MV-4-11 (cell line): ENCODE measurements around the gene PRR35.
A peak's percentile ranks its signal among the peaks of the same experiment; 100 is the strongest.

Experiments
- DNase-seq: peaks from one replicate; lab custom pipeline; 2025; lab: John Stamatoyannopoulos, UW

The PRR35 gene

DNA sequence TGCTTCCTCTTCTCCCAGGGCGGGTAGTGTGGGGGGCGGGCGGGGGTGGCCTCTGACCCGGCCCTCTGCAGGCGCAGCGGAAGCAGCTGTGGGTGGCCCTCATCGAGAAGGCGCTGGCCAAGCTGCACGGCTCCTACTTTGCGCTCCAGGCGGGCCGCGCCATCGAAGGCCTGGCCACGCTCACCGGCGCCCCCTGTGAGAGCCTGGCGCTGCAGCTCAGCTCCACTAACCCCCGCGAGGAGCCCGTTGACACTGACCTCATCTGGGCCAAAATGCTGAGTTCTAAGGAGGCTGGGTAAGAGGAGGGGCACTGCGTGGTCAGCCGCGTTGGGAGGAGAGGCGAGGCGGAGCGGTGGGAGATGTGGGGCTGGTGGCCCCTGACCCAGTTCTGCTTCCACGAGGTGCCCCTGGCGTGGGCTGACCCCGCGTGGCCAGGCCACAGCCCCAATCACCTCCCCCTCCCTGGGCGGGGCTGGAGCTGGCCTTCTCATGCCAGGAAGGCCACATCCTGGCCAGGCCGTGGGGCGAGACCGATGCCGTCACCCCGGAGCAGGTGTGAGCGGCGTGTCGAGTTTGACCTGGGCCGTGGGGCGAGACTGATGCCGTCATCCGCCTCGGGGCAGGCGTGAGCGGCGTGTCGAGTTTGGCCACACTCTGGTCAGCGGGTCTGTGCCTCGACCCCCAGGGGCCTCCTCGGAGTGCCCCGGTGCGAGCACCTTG lies 10.5 kb upstream of the PRR35 start:
- DNase-seq: no peak

DNA sequence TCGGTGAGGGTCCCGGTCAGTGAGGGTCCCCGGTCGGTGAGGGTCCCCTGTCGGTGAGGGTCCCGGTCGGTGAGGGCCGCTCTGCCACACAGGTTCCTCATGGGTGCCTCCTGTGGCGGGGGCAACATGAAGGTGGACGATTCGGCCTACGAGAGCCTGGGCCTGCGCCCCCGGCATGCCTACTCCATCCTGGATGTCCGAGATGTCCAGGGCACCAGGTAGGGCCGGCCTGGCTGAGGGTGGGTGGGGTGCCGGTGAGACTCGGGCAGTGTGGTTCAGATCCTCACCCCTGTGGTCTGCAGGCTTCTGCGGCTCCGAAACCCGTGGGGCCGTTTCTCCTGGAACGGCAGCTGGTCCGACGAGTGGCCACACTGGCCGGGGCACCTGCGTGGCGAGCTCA lies 9.0 kb upstream of the PRR35 start:
- DNase-seq: no peak

DNA sequence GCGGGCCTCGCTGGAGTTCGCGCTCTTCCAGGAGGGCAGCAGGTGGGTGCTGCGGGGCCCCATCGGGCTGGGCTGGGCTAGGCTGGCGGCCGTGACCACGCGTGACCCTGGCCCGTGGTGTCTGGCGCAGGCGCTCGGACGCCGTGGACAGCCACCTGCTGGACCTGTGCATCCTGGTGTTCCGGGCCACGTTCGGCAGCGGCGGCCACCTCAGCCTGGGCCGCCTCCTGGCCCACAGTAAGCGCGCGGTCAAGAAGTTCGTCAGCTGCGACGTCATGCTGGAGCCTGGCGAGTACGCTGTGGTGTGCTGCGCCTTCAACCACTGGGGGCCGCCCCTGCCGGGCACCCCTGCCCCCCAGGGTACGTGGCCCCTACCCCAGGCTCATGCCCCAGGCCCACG lies 8.0 kb upstream of the PRR35 start:
- DNase-seq: no peak

DNA sequence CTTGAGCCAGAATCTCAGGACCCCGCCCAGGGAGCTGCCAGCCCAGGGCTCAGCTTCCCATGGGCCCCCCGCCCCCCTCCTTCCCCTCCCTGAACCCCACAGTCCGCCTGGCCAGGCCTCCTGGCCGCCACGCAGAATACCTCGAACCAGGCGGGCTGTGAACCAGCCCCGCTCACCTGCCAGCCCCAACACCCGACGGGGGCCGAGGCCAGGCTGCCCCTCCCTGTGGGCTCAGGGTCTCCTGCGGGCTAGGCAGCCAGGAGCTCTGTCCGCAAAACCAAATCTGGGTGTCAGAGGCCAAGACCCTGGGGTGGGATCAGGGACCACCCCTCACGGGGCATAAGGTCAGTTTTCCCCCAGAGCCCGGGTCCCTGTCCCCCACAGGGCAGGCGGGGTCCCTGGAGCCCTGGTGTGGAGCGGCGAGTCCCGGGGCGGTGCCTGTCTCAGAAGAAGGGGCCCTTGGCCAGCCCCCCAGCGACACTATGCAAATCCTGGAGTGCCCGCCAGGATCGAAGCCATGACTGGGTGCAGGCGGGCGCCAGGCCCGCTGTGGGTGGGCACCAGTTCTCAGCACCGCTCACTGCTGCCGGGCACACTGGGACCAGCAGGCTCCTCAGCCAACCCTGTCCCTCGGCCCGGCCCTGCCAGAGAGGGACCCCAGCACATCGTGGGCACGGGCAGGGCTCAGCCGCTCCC lies 6.4 kb upstream of the PRR35 start:
- no peak for DNase-seq

DNA sequence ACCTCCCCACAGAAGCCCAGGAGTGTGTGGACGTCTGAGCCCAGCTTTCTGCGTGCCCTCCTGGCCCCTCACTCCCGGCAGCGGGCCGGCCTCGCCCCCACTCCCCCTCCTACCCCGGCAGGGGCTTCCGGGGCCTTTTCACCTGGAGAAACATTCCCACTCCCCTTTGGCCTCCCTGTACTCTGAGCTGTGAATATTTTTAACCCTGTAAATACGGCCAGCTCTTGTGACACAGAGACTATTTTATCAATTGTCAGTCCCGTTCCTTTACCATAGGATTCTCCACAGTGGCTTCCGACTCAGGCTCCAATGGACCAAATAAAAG lies 5.9 kb upstream of the PRR35 start:
- DNase-seq: no peak

DNA sequence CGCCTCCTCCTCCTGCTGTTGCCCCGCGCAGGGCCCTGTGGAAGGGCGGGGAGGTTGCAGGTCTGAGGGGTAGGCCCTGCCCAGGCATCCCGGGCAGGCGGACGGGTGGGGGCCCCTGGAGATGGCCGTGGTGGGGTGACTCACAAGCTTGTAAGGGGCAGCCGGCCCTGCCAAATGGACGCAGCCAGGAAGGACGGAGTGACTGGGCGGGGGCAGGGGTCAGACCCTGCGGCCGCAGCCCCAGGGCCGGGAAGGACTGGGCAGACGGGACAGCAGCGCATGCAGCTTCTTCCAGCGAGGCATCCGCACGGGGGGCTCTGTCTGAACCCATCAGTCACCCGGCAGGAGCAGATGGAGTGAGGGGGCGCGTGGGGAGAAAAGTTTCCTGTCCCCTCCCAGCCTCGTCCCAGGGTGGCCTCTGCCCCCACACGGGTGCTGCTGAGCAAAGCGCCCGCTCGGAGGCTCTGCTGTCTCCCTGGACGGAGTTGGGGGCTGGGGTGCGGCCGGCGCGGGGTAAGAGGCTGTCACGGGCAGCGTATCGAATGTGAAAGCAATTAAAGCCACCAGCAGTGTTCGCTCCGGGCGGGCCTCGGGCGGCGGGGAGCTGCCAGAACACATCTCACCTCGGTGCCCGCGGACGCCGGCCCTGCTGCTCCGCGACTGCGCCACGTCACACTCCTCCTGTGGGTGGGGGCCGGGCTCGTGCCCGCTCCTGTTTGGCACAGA lies 5.4 kb upstream of the PRR35 start:
- peak; percentile 17 for DNase-seq

DNA sequence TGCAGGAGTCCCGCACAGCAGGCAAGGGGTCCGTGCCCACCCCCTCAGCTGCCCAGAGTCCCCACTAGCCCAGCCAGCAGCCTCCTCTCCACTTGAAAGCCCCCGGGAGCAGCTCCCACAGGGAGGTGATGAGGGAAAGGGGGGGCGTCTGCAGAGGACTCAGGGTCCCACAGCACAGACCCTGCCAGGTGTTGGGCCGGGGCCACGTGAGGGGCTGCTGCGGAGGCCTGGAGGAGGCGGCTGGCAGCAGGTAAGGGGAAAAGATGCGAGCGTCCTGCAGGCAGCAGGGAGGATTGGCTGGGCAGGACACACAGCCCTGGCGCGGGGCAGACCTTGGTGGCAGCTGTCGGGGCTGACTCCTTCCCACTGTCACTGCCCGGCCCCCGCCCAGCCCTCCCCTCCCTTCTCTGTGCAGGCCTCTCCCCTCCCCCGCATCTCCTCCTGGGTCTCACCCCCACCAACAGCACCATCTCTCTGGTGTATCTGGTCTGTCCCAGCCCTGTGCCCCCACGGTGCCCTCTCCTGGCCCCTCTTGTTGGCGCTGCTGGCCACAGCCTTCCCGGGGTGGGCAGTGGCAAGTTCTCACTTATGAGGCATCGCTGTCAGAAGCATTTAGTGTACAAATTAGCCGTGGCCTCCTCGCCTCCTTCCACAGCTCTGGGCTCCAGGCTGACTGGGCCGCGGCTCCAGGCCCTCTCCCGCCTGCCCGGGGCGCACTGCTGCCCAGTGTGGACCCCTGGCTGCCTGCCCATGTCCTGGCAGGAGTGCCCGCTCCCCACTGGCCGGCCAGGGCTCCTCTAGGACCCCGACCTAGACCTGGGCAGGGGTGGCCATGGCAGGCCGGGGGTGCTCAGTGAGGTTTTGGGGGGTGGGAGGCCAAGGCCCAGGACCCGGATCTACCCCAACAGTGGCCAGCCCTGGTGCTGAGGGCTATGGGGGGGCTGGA lies 4.4 kb upstream of the PRR35 start:
- no peak for DNase-seq

DNA sequence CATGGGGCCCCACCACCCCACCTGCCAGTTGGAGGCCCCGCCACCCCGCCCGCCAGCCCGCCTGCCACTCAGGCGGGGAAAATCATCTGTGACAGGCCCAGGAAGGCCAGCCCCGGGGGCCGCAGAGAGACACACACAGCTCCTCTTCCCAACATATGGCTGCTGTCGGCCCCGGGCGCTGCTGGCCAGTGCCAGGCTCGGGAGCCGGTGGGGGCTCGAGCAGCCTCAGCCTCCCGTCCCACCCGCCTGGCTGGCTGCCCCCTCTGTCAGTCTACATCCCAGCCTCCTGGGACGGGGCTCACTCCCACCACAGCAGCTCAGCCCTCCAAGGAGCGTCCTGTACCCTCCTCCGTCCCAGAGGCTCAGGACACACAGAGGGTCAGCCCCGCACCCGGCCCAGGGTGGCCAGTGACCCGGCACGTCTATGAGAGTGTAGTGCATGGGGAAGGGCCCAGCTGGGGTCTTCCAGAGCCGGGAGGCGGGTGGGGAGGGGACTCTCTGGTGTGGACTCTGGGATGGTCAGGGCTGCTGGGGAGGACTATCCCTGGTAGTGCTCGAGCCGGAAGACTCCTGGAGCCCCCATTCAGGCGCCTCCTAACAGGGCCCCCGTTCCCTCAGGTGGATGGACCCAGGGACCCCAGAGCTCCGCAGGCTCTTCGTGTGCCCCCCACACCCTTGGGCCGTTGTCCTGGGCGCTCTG lies 3.6 kb upstream of the PRR35 start:
- no peak for DNase-seq

DNA sequence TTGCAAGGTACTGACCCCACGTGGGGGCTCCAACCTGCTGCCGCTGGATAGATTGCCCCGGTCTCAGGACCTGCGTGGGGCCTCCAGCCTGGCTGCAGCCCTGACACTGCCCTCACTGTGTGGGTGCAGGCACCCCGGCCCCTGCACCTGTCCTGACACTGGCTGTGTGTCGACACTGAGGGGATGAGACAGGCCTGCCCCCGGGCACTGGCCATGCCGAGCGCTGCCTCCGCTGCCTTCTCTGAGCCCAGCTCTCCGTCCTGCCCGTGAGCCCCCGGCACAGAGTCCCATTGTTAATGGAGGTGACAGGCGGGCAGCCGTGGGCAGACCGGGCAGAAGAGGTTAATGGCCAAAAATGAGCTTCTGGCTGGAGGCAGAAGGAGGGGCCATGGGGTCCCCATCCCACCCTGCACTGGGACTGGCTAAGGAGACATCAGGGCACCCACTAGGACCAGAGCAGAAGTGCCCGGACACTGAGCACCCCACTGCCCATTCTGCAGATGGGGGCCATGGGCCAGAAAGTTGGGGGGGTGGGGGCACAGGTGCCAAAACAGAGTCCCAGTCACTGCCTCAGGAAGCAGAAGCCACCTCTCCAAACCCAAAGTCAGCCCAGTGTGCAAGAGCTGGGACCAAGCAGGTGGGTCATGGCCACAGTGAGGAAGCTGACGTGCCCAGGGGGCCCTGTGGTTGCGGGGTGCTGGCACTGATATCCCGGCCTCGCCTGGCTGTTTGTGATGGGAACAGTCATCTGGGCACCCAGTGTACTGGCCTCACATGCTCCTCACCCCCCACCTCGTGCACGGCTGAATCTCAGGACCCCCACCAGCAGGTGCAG lies 2.5 kb upstream of the PRR35 start:
- no peak for DNase-seq

DNA sequence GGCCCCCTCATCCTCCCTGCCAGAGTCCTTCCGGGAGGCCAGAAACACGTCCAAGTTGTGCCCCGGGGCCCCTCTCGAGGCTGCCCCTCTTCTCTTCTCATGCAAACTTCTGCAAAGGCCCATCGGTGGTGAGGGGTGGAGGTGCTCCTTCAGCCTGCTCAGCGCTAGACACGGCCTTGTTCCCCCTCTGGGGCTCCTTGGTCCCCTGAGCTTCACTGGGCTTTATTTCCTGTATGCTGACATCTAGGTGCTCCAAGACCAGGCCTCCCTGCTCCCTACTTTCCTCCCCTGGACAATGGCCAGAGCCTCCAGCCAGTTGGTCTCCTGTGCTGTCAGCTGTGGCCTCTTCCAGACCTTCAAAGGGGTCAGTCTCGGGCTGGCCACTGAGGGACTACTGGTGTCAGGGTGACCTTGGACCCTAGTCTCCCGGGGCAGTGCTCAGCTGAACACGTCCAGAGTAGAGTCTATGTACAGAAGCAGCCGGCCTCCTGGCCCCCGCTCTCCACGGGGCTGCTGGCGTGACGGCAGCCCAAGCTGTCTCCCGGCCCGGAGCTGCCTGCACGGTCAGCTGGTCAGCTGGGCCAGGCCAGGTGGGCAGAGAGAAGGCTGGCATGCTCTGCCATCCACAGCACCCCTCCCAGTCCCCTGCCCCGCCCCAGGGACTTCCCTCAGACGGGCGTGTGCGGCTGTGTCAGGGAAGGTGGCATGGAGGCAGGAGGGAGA lies 1.7 kb upstream of the PRR35 start:
- DNase-seq: no peak

DNA sequence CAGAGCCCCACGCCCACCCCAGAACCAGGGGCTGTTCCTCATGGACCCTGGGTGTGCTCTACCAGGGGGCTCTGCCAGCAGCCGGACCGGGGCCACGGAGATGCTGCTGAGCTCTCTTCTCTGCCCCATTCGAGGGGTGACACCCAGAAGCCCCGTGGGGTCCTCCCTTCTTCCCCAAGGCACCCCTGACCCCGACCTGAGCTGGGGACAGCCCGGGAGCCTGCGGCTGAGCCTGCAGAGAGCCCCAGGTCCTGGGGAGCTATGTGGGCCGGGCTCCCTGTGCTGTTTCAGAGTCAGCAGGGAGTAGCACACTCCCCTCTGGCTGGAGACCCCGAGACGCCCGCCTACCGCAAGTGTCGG lies 1.2 kb upstream of the PRR35 start:
- no peak for DNase-seq

DNA sequence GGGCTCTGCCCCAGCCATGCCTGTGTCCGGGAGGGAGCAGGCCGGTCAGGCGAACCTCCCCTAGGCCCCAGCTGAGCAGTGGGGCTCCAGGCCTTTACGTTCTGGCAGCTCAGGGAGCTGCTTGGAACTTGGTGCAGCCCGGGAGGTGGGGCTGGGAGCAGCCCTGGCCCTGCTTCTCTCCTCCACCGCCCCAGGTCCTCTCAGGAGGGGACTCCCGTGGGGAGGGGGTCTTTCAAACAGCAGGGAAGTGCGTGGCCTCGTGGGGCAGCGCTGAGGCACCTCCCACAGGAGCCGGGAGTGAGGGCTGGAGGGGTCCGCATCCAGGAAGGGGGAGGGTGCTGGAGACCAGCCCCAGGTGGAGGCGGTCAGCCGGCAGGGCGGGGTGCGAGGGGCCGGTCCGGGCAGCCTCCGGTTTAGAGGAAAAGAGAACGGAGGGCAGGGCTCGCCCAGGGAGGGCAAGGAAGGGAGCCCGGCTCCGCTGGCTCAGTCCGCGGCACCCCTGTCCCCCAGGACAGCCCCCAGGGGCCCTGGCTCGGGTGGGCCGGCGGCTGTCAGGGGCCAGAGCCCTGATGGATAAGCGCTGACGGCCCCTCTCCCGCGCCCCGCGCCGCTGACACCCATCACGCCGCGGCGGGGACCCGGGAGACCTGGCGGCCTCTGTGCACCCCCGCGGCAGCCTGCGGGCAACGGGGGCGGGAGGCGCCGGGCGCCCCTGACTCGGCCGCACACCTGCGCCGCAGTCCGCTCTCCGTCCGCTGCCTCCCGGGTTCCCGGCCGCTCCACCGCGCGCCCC lies 587 bp upstream of the PRR35 start:
- no peak for DNase-seq

DNA sequence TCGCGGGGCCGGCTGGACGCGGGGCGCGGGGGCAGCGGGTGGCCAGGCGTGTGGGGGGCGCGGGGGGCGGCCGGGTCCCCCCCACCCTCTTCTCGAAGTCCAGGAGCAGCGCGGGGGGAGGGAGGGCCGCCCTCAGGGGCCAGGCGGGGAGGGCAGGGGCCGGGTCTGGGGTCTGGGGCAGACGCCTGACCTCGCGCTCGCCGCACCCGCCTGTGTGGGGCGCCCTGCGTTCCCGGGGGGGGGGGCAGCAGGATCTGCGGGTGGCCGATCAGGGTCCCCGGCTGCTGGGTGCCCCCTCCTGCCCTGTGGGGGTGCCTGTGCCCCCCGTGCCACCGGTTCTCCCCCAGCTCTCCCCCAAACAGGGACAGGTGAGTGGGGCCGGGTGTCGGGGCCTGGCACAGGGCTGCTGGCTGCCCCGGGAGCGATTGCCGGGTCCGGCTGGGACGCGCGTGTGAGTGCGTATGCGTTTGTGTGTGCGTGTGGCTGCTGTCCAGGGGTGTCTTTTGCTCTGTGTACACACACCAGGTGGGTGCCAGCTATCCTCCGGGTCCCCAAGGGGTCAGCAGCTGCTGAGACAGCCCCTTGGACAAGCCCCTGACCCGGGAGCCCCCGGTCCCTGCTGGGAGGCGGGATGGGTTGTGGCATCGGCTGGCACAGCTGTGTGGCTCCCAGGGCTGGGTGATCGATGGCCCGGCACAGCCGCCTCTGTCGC lies 663 bp downstream of the PRR35 start:
- no peak for DNase-seq

DNA sequence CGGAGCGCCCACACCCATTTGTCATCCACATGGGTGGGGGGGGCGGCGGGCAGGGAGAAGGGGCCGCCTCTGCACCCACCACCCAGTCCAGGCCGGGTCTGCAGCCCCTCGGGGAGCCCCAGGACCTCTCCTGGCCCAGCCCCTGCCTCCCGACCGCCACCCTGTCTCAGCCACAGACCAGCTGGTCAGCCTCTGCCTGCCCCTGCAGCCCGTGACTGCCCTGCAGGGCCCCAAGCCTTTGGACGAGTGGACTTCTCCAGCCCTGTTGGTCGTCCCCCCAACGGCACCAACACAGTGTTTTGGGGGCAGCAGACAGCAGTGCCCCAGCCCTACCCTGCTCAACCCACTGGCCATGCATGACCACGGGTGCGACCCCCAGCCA lies 1.2 kb downstream of the PRR35 start:
- DNase-seq: no peak

DNA sequence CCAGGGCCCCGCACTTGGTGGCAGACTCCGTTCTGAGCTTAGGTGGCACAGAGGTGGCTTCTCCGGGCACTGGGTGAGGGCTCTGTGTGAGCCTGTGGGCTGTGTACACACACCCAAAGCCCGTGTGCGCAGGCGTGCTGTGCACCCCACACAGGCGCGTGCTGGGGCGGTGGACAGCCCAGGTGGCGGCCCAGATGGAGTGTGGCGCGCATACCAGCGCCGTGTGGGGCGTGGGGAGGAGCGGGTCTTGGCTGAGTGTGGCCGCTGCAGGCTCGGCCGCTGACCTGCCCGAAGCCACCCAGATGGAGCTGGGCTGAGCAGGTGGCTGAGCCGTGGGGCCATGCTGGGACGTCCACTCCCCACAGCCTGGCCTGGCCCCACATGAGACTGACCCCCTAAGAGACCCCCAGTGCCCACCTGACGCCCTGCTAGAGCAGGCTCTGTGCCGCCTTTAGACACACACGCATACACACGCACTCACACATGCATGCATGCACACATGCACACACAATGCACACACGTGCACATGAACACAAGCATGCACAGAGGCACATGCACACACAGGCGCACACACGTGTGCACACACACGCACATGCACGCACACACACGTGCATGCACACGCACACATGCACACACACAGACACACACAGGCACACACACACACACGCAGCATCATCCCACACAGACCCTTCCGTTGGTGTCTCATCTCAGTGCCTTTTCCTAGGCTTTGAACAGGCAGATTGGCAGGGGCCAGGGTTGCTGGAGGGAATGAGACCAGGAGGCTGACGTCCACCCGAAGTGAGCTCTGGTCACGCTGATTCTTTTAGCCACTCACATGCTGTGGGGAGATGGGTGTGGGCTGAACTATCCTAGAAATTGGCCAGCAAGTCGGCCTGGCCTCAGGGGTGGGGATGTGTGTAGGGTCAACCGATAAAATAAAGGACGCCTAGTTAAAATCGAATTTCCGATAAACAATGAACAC lies 2.1 kb downstream of the PRR35 start:
- DNase-seq: no peak

DNA sequence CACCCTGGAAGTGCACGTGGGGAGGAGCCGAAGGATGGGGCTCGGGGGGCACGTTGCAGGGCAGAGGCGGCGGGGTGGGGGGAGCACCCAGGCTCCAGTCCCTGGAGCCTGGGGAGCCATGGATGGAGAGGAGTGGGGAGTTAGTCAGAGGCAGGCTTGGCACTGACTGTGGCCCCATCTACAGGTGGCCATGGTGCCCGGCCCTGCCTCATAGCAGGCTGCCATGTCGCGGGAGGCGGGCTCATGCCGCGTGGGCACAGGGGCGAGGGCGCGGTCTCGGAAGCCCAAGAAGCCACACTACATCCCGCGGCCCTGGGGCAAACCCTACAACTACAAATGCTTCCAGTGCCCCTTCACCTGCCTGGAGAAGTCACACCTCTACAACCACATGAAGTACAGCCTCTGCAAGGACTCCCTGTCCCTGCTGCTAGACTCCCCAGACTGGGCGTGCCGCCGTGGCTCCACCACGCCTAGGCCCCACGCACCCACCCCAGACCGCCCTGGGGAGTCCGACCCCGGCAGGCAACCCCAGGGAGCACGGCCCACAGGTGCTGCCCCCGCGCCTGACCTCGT lies 3.0 kb downstream of the PRR35 start:
- no peak for DNase-seq
